GM12878 (cell line): Measurements from ENCODE around the gene TM7SF2. TPM values are rescaled to one million over a fixed set of nuclear protein-coding genes. Genes with fewer than 3 reads are reported as not detected.

Experiments
- ATAC-seq: fragments of 200-7000 bp; cut with Tn5 transposase; 3 replicates; pipeline ENCODE4 v1.9.1; 2020; ENCODE audit warnings: mild to moderate bottlenecking, moderate library complexity
- BruUV-seq: library from RNA; stranded (reverse); fragments of 400-500 nt; replicated peaks from 2 replicates; lab custom pipeline; 2021; lab: Mats Ljungman, UMichigan
- CTCF ChIA-PET: fragments of 300-600 bp; sonication (Branson Sonifier 250); formaldehyde crosslinking; extraction: SDS; loops from one replicate; lab custom pipeline; 2021; ENCODE audit warnings: inconsistent platforms; lab: Yijun Ruan, JAX
- POLR2A ChIA-PET: fragments of 350-600 bp; formaldehyde crosslinking; extraction: SDS; loops from one replicate; lab custom pipeline; 2021; ENCODE audit warnings: inconsistent platforms; lab: Charles Lee
- RAD21 ChIA-PET: fragments of 300-600 bp; sonication (Branson Sonifier 250); formaldehyde crosslinking; loops from one replicate; lab custom pipeline; 2023; ENCODE audit warnings: antibody characterized with exemption; ENCODE audit not compliant: unreplicated experiment; lab: Charles Lee
- SMC1A ChIA-PET: fragments of 300-600 bp; sonication (Branson Sonifier 250); formaldehyde crosslinking; loops from one replicate; lab custom pipeline; 2023; ENCODE audit not compliant: unreplicated experiment, uncharacterized antibody; lab: Charles Lee
- DNase-seq: peaks from one replicate; pipeline ENCODE4 v3.0.0-alpha.2; 2011; ENCODE audit warnings: low read depth, low spot score
- FAIRE-seq: peaks from 3 replicates; lab custom pipeline; 2011; peaks lifted over from hg19 to GRCh38; lab: Jason Lieb, UNC
- H2AFZ ChIP-seq: 2 replicates; pipeline ENCODE4 v1.6.0; 2011; ENCODE audit warnings: low read depth, low read length, control low read depth; ENCODE audit not compliant: control insufficient read depth
- H3K27ac ChIP-seq: 2 replicates; pipeline ENCODE4 v1.5.1; 2011; ENCODE audit warnings: control low read depth; ENCODE audit not compliant: control insufficient read depth, insufficient read depth
- H3K27me3 ChIP-seq, 2 experiments: replicated peaks in 1 of 2; 2 replicates each; pipeline versions ENCODE4 v1.6.0 to v1.6.1; 2011; ENCODE audit warnings: low read length in 1 of 2; ENCODE audit not compliant: control insufficient read depth in 2 of 2, insufficient read depth in 2 of 2
- H3K36me3 ChIP-seq, 2 experiments: 2 replicates each; pipeline ENCODE4 v1.5.1; 2011; ENCODE audit warnings: low read length in 1 of 2; ENCODE audit not compliant: control insufficient read depth in 2 of 2, insufficient read depth in 2 of 2
- H3K4me1 ChIP-seq: 2 replicates; pipeline ENCODE4 v1.6.1; 2011; ENCODE audit warnings: mild to moderate bottlenecking, low read length, moderate library complexity, mixed read lengths; ENCODE audit not compliant: control insufficient read depth, insufficient read depth
- H3K4me2 ChIP-seq: 2 replicates; pipeline ENCODE4 v1.6.0; 2011; ENCODE audit warnings: control low read depth; ENCODE audit not compliant: control insufficient read depth, insufficient read depth
- H3K4me3 ChIP-seq: fragments of 200-600 bp; sonication (generic); 2 replicates; pipeline ENCODE4 v1.5.1; 2016
- H3K79me2 ChIP-seq: 2 replicates; pipeline ENCODE4 v1.6.0; 2011; ENCODE audit warnings: low read length; ENCODE audit not compliant: control insufficient read depth, insufficient read depth
- H3K9ac ChIP-seq: 2 replicates; pipeline ENCODE4 v1.8.0; 2011; ENCODE audit warnings: low read length, control low read depth, mixed read lengths; ENCODE audit not compliant: control insufficient read depth, insufficient read depth
- H3K9me3 ChIP-seq: replicated peaks from 3 replicates; pipeline ENCODE4 v1.5.1; 2011; ENCODE audit warnings: mild to moderate bottlenecking, low read length; ENCODE audit not compliant: control insufficient read depth, insufficient read depth
- H4K20me1 ChIP-seq: 2 replicates; pipeline ENCODE4 v1.6.0; 2011; ENCODE audit not compliant: control insufficient read depth, insufficient read depth
- BACH1 ChIP-seq: fragments of 450-650 bp; IDR thresholded peaks from 2 replicates; pipeline ENCODE4 v1.6.1; 2017; ENCODE audit warnings: mild to moderate bottlenecking, borderline replicate concordance
- IKZF2 ChIP-seq, 2 experiments: fragments of 450-650 bp; IDR thresholded peaks; 2 replicates each; pipeline ENCODE4 v1.6.1; 2017; ENCODE audit warnings: mild to moderate bottlenecking in 2 of 2, moderate library complexity in 2 of 2
- MYB ChIP-seq: fragments of 150-350 bp; IDR thresholded peaks from 2 replicates; pipeline ENCODE4 v1.6.1; 2014; ENCODE audit warnings: mild to moderate bottlenecking, low read depth, low read length, borderline replicate concordance
- NFYB ChIP-seq: IDR thresholded peaks from 2 replicates; pipeline ENCODE4 v1.6.1; 2011; ENCODE audit warnings: low read depth, mild to moderate bottlenecking, low read length, improper control_type of control experiment, moderate library complexity; ENCODE audit not compliant: insufficient read depth
- PAX5 ChIP-seq: IDR thresholded peaks from 2 replicates; pipeline ENCODE4 v1.6.1; 2011; ENCODE audit warnings: low read depth, low read length, borderline replicate concordance
- POU2F2 ChIP-seq: IDR thresholded peaks from 3 replicates; pipeline ENCODE4 v1.6.1; 2011; ENCODE audit warnings: low read depth, mild to moderate bottlenecking, low read length, borderline replicate concordance
- RB1 ChIP-seq: fragments of 450-650 bp; formaldehyde crosslinking; IDR thresholded peaks from 2 replicates; pipeline ENCODE4 v1.6.1; 2017; ENCODE audit warnings: mild to moderate bottlenecking, borderline replicate concordance
- RCOR1 ChIP-seq: conservative IDR thresholded peaks from 2 replicates; pipeline ENCODE4 v1.6.1; 2012; ENCODE audit warnings: low read depth, low read length, improper control_type of control experiment
- RELA ChIP-seq: fragments of 450-650 bp; IDR thresholded peaks from 2 replicates; pipeline ENCODE4 v1.8.0; 2014; ENCODE audit warnings: borderline replicate concordance; ENCODE audit not compliant: partially characterized antibody
- SIN3A ChIP-seq: IDR thresholded peaks from 2 replicates; pipeline ENCODE4 v1.6.1; 2012; ENCODE audit warnings: low read depth, low read length, improper control_type of control experiment
- SIX5 ChIP-seq: IDR thresholded peaks from 2 replicates; pipeline ENCODE4 v1.6.1; 2011; ENCODE audit warnings: mild to moderate bottlenecking, low read depth, low read length, moderate library complexity; ENCODE audit not compliant: severe bottlenecking
- SMAD5 ChIP-seq: IDR thresholded peaks from 2 replicates; pipeline ENCODE4 v1.6.1; 2016; ENCODE audit warnings: antibody characterized with exemption, low read depth
- SUZ12 ChIP-seq: fragments of 200-600 bp; sonication (generic); IDR thresholded peaks from one replicate; pipeline ENCODE4 v1.6.1; 2018; ENCODE audit warnings: antibody characterized with exemption, mild to moderate bottlenecking; ENCODE audit not compliant: unreplicated experiment
- WRNIP1 ChIP-seq: IDR thresholded peaks from 2 replicates; pipeline ENCODE4 v1.6.1; 2011; ENCODE audit warnings: low read depth, low read length, improper control_type of control experiment, borderline replicate concordance
- WGBS: methylation state at CpG from one replicate; pipeline ENCODE4 v1.1.6; 2016; ENCODE audit warnings: low lambda C conversion rate; ENCODE audit not compliant: insufficient replicate concordance, insufficient coverage; ENCODE audit errors: missing lambda C conversion rate; 5-methylcytosine and 5-hydroxymethylcytosine counted together
- in situ Hi-C: fragments of 300-500 bp; cut with MboI; formaldehyde crosslinking; loops from 9 replicates; pipeline ENCODE4 v1.14.3; 2018; ENCODE audit warnings: mixed read lengths
- intact Hi-C: fragments of 100-400 bp; cut with micrococcal nuclease; formaldehyde crosslinking; loops from one replicate; pipeline ENCODE4 v1.14.2; 2022; ENCODE audit not compliant: unreplicated experiment
- polyA plus RNA-seq, 11 experiments: library from polyadenylated mRNA; depleted of rRNA in 4 of 11; unstranded in 6 of 11; stranded (reverse) in 5 of 11; fragments of >200 nt; fragmentation: Nextera tagmentation in 4 of 11; fragmentation: Illumina TruSeq in 1 of 11; extraction: Ambion mirVana in 4 of 11; extraction: Trizol in 1 of 11; gene quantifications; 1 replicate in 1 of 11; 2 replicates in 10 of 11; pipeline versions ENCODE4 v1.2.1 to v1.2.3, GENCODE V29; 2011 to 2016; ENCODE audit warnings: inconsistent platforms in 2 of 11, missing spikeins in 2 of 11, low read depth in 1 of 11
- total RNA-seq, 4 experiments: library from RNA; depleted of rRNA in 3 of 4; stranded (reverse); fragments of >200 nt in 3 of 4; fragmentation: Illumina TruSeq in 1 of 4; extraction: Trizol in 1 of 4; gene quantifications; 2 replicates each; pipeline versions ENCODE4 v1.2.1 to v1.2.3, GENCODE V29; 2013 to 2021
- TF ChIP-seq, protein P1 (sequence below): fragments of 450-650 bp; IDR thresholded peaks from 2 replicates; pipeline ENCODE4 v1.6.1; 2018; ENCODE audit warnings: borderline replicate concordance, mild to moderate bottlenecking; ENCODE audit not compliant: partially characterized antibody
- TF ChIP-seq, protein P2 (sequence below): IDR thresholded peaks from 2 replicates; pipeline ENCODE4 v1.6.1; 2011; ENCODE audit warnings: low read depth, low read length, improper control_type of control experiment, borderline replicate concordance
- TF ChIP-seq, protein P3 (sequence below): fragments of 450-650 bp; IDR thresholded peaks from 2 replicates; pipeline ENCODE4 v1.6.1; 2016; ENCODE audit warnings: mild to moderate bottlenecking

The TM7SF2 gene
- total and polyA plus RNA-seq, 10 of the 15 experiments (the other 5 are each of a cell fraction or from before 2014, with no cell fraction given), result 0.52 to 57.7 (median 20.7) TPM

GRCh38 chr11:65083834-65084597 is 27.7 kb upstream of the TM7SF2 start, which contains the start of the genes CDCA5 and ZFPL1:
Gene CDCA5, minus strand, starts transcription at chr11:65084040. Its CDS starts 62 bp downstream, at chr11:65083978.
Gene ZFPL1, plus strand, starts transcription at chr11:65084222. Its CDS starts 477 bp downstream, at chr11:65084699.
- FAIRE-seq, result peak; percentile 38
- TF ChIP-seq BACH1, result peak; percentile 33; the same call in 1 of the 2 replicates
- TF ChIP-seq, protein P1, sequence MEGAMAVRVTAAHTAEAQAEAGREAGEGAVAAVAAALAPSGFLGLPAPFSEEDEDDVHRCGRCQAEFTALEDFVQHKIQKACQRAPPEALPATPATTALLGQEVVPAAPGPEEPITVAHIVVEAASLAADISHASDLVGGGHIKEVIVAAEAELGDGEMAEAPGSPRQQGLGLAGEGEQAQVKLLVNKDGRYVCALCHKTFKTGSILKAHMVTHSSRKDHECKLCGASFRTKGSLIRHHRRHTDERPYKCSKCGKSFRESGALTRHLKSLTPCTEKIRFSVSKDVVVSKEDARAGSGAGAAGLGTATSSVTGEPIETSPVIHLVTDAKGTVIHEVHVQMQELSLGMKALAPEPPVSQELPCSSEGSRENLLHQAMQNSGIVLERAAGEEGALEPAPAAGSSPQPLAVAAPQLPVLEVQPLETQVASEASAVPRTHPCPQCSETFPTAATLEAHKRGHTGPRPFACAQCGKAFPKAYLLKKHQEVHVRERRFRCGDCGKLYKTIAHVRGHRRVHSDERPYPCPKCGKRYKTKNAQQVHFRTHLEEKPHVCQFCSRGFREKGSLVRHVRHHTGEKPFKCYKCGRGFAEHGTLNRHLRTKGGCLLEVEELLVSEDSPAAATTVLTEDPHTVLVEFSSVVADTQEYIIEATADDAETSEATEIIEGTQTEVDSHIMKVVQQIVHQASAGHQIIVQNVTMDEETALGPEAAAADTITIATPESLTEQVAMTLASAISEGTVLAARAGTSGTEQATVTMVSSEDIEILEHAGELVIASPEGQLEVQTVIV, result peak; percentile 89
- TF ChIP-seq SUZ12, result no peak
- TF ChIP-seq WRNIP1, result no peak
- TF ChIP-seq, protein P2, sequence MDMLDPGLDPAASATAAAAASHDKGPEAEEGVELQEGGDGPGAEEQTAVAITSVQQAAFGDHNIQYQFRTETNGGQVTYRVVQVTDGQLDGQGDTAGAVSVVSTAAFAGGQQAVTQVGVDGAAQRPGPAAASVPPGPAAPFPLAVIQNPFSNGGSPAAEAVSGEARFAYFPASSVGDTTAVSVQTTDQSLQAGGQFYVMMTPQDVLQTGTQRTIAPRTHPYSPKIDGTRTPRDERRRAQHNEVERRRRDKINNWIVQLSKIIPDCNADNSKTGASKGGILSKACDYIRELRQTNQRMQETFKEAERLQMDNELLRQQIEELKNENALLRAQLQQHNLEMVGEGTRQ, result no peak; the same call in 1 of the 2 replicates
- peak; percentile 49 for TF ChIP-seq RELA
- TF ChIP-seq PAX5, result peak; percentile 34; the same call in 1 of the 2 replicates
- TF ChIP-seq SIN3A, result peak; percentile 99
- TF ChIP-seq SMAD5, result peak; percentile 84; the same call in 1 of the 2 replicates
- TF ChIP-seq RB1, result peak; percentile 88; the same call in 1 of the 2 replicates
- TF ChIP-seq, protein P3, sequence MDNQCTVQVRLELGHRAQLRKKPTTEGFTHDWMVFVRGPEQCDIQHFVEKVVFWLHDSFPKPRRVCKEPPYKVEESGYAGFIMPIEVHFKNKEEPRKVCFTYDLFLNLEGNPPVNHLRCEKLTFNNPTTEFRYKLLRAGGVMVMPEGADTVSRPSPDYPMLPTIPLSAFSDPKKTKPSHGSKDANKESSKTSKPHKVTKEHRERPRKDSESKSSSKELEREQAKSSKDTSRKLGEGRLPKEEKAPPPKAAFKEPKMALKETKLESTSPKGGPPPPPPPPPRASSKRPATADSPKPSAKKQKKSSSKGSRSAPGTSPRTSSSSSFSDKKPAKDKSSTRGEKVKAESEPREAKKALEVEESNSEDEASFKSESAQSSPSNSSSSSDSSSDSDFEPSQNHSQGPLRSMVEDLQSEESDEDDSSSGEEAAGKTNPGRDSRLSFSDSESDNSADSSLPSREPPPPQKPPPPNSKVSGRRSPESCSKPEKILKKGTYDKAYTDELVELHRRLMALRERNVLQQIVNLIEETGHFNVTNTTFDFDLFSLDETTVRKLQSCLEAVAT, result no peak
- no peak for TF ChIP-seq IKZF2 (IDR thresholded peaks at IDR 0.05)
- TF ChIP-seq MYB, result 0 out of 2 replicates have a peak, but pooled peaks have one; percentile 32
- peak; percentile 28; the same call in 1 of the 2 replicates for TF ChIP-seq NFYB
- peak; percentile 62 for TF ChIP-seq SIX5
- peak; percentile 38; the same call in 2 of the 3 replicates for TF ChIP-seq POU2F2
- no peak for TF ChIP-seq RCOR1

More at GRCh38 chr11:65083834-65084597, 27.7 kb upstream of the TM7SF2 start, which contains the start of the genes CDCA5 and ZFPL1:
- Histone ChIP-seq H3K79me2 (peaks cover 50% of the 10 kb centered on the region), H4K20me1 (no peaks in the 10 kb centered on the region), H3K36me3 (peaks cover 7 to 15% of the 10 kb centered on the region in 2 experiments), H3K27ac (peak within 1 kb of the TSS; percentile 84), H3K4me1 (peaks cover 24% of the 10 kb centered on the region), H3K9me3 (no peaks in the 10 kb centered on the region), H3K9ac (peak within 1 kb of the TSS; percentile 87), H3K4me2 (peak within 1 kb of the TSS; percentile 77), H3K4me3 (peak within 1 kb of the TSS; percentile 86), H3K27me3 (no peaks in the 10 kb centered on the region), H2AFZ (peak within 1 kb of the TSS; percentile 82)
- under 1% methylated on average over 79 of the region's 79 CpGs for WGBS
- BruUV-seq, result no TSS peak
- ChIA-PET POLR2A (interaction anchor here (0.9 to 1.5 kb wide), 4 partner anchors 11 to 51 kb away, joined by 3 to 5 read pairs (median 4); no protein-coding TSS in a partner anchor), RAD21 (interaction anchor here (1.8 kb wide), 1 partner anchor 70 kb away, joined by 6 read pairs; the partner anchor contains the start of gene ARL2), SMC1A (interaction anchor here (1.2 to 1.3 kb wide), 2 partner anchors 18 to 43 kb away, joined by 4 read pairs; partner anchors contain the start of gene SAC3D1), CTCF (interaction anchor here (1.3 to 2.1 kb wide), 4 partner anchors 27 to 236 kb away, joined by 3 to 11 read pairs (median 4); partner anchors contain the start of genes SNX15 and TM7SF2)
- intact Hi-C loops (loop anchor here (2.0 kb wide), 1 partner anchor 71 kb away; no protein-coding TSS in a partner anchor), in situ Hi-C loops (no loop called here)
- ATAC-seq (peak; percentile 82), DNase-seq (peak; percentile 75)
